ENCODE data around the gene SPG7.
A peak's percentile ranks its signal among the peaks of the same experiment; 100 is the strongest.

Gene SPG7

GRCh38 chr16:89593841-89594240, 85.6 kb downstream of the SPG7 start:
- no peak for TF ChIP-seq CTCF (IDR thresholded peaks at IDR 0.05; ENCODE audit: low read depth, low read length)
- no peak overlapping the region for H3K4me3 ChIP-seq (ENCODE audit: low read depth, low read length)

GRCh38 chr16:89595330-89596060, 87.3 kb downstream of the SPG7 start:
- no peak for TF ChIP-seq CTCF (IDR thresholded peaks at IDR 0.05; ENCODE audit: low read depth, low read length)
- H3K4me3 ChIP-seq (ENCODE audit: low read depth, low read length), result no peak overlapping the region

- no peak overlapping the region for H3K4me3 ChIP-seq (ENCODE audit: low read depth, low read length)
- TF ChIP-seq CTCF (IDR thresholded peaks at IDR 0.05; ENCODE audit: low read depth, low read length), result no peak
Measured at GRCh38 chr16:89596061-89596689, 88.0 kb downstream of the SPG7 start.

GRCh38 chr16:89596957-89597649, 88.9 kb downstream of the SPG7 start:
- H3K4me3 ChIP-seq (ENCODE audit: low read depth, low read length), result no peak overlapping the region
- TF ChIP-seq CTCF (IDR thresholded peaks at IDR 0.05; ENCODE audit: low read depth, low read length), result no peak

GRCh38 chr16:89598199-89598598, 90.0 kb downstream of the SPG7 start:
- no peak overlapping the region for H3K4me3 ChIP-seq (ENCODE audit: low read depth, low read length)
- no peak for TF ChIP-seq CTCF (IDR thresholded peaks at IDR 0.05; ENCODE audit: low read depth, low read length)

- TF ChIP-seq CTCF (IDR thresholded peaks at IDR 0.05; ENCODE audit: low read depth, low read length), result peak; percentile 27; the same call in 1 of the 2 replicates
- H3K4me3 ChIP-seq (ENCODE audit: low read depth, low read length), result no peak overlapping the region
Measured at GRCh38 chr16:89599451-89599858, 91.3 kb downstream of the SPG7 start.

GRCh38 chr16:89599902-89600301, 91.7 kb downstream of the SPG7 start:
- no peak overlapping the region for H3K4me3 ChIP-seq (ENCODE audit: low read depth, low read length)
- no peak for TF ChIP-seq CTCF (IDR thresholded peaks at IDR 0.05; ENCODE audit: low read depth, low read length)

Data from WI38 (cell line).